WTC11 (cell line): ENCODE measurements around the gene EDIL3. TPM values are rescaled to one million over a fixed set of nuclear protein-coding genes. Genes with fewer than 3 reads are reported as not detected.

Source experiments
- ATAC-seq: fragments of 200-7000 bp; cut with Tn5 transposase; 2 replicates; pipeline ENCODE4 v1.10.0; 2021; ENCODE audit warnings: mild to moderate bottlenecking, moderate library complexity
- CTCF ChIA-PET: fragments of 300-600 bp; sonication (Branson Sonifier 250); formaldehyde crosslinking; loops from one replicate; lab custom pipeline; 2021; ENCODE audit warnings: antibody characterized with exemption; lab: Charles Lee
- POLR2A ChIA-PET: fragments of 350-600 bp; sonication (Branson Sonifier 250); formaldehyde crosslinking; loops from one replicate; lab custom pipeline; 2021; ENCODE audit warnings: antibody characterized with exemption; lab: Charles Lee
- DNase-seq: peaks from one replicate; pipeline ENCODE4 v3.0.0; 2021; ENCODE audit warnings: low spot score
- H3K27ac Mint-ChIP-seq: 2 replicates; pipeline ENCODE4 v1.8.0; 2021; ENCODE audit warnings: mixed read lengths
- H3K27me3 Mint-ChIP-seq: 2 replicates; pipeline ENCODE4 v1.8.0; 2021; ENCODE audit warnings: low read depth, mild to moderate bottlenecking, moderate library complexity, mixed read lengths
- H3K36me3 Mint-ChIP-seq: 2 replicates; pipeline ENCODE4 v1.8.0; 2021; ENCODE audit warnings: mixed read lengths
- H3K4me1 Mint-ChIP-seq: 2 replicates; pipeline ENCODE4 v1.8.0; 2022; ENCODE audit warnings: mixed read lengths
- H3K4me3 Mint-ChIP-seq: 2 replicates; pipeline ENCODE4 v1.8.0; 2021; ENCODE audit warnings: mild to moderate bottlenecking, moderate library complexity, mixed read lengths
- H3K9me3 Mint-ChIP-seq: 2 replicates; pipeline ENCODE4 v1.8.0; 2021; ENCODE audit warnings: mixed read lengths
- CBFB ChIP-seq: sonication (generic); formaldehyde crosslinking; IDR thresholded peaks from 2 replicates; pipeline ENCODE4 v1.8.1; 2022; ENCODE audit warnings: mild to moderate bottlenecking, low read depth, missing genetic modification reagents
- CREB1 ChIP-seq: sonication (generic); formaldehyde crosslinking; IDR thresholded peaks from 2 replicates; pipeline ENCODE4 v1.8.0; 2023; ENCODE audit warnings: mild to moderate bottlenecking, missing genetic modification reagents
- E2F4 ChIP-seq: sonication (generic); formaldehyde crosslinking; IDR thresholded peaks from 2 replicates; pipeline ENCODE4 v1.8.1; 2022; ENCODE audit warnings: low read depth, mild to moderate bottlenecking, moderate library complexity, missing genetic modification reagents, borderline replicate concordance
- GTF2I ChIP-seq: fragments of 250-450 bp; sonication (Bioruptor Pico); conservative IDR thresholded peaks from 2 replicates; pipeline ENCODE4 v1.4.0; 2021; ENCODE audit warnings: mild to moderate bottlenecking
- JAZF1 ChIP-seq: fragments of 250-450 bp; sonication (Bioruptor Pico); IDR thresholded peaks from 2 replicates; pipeline ENCODE4 v1.9.0; 2021; ENCODE audit warnings: moderate library complexity, mild to moderate bottlenecking, inconsistent platforms
- MYBL2 ChIP-seq: sonication (generic); formaldehyde crosslinking; IDR thresholded peaks from 2 replicates; pipeline ENCODE4 v1.8.1; 2023; ENCODE audit warnings: mild to moderate bottlenecking, moderate library complexity, missing genetic modification reagents
- NFATC4 ChIP-seq: fragments of 250-450 bp; sonication (Bioruptor Pico); IDR thresholded peaks from 2 replicates; pipeline ENCODE4 v1.9.0; 2021; ENCODE audit warnings: mild to moderate bottlenecking
- NFE2L1 ChIP-seq: sonication (generic); formaldehyde crosslinking; IDR thresholded peaks from 2 replicates; pipeline ENCODE4 v1.8.1; 2023; ENCODE audit warnings: missing genetic modification reagents
- NR2C2 ChIP-seq: sonication (generic); formaldehyde crosslinking; IDR thresholded peaks from 2 replicates; pipeline ENCODE4 v1.8.0; 2022; ENCODE audit warnings: mild to moderate bottlenecking, missing genetic modification reagents
- OVOL2 ChIP-seq: fragments of 250-450 bp; sonication (Bioruptor Pico); IDR thresholded peaks from 2 replicates; pipeline ENCODE4 v1.9.0; 2021; ENCODE audit warnings: mild to moderate bottlenecking, borderline replicate concordance
- SOX15 ChIP-seq: fragments of 250-450 bp; sonication (Bioruptor Pico); IDR thresholded peaks from 2 replicates; pipeline ENCODE4 v1.9.0; 2021; ENCODE audit warnings: mild to moderate bottlenecking
- SP1 ChIP-seq: sonication (generic); formaldehyde crosslinking; conservative IDR thresholded peaks from 2 replicates; pipeline ENCODE4 v1.8.1; 2022; ENCODE audit warnings: missing genetic modification reagents
- TP53 ChIP-seq: sonication (generic); formaldehyde crosslinking; IDR thresholded peaks from 2 replicates; pipeline ENCODE4 v1.8.1; 2023; ENCODE audit warnings: mild to moderate bottlenecking, missing genetic modification reagents
- ZBTB43 ChIP-seq: sonication (generic); formaldehyde crosslinking; IDR thresholded peaks from 2 replicates; pipeline ENCODE4 v1.8.1; 2023; ENCODE audit warnings: mild to moderate bottlenecking, missing genetic modification reagents
- ZNF232 ChIP-seq: sonication (generic); formaldehyde crosslinking; IDR thresholded peaks from 2 replicates; pipeline ENCODE4 v1.8.0; 2022; ENCODE audit warnings: mild to moderate bottlenecking, missing genetic modification reagents
- ZNF416 ChIP-seq: fragments of 250-450 bp; sonication (Bioruptor Pico); IDR thresholded peaks from 2 replicates; pipeline ENCODE4 v1.9.0; 2021; ENCODE audit warnings: mild to moderate bottlenecking, inconsistent platforms
- ZSCAN18 ChIP-seq: fragments of 250-450 bp; sonication (Bioruptor Pico); IDR thresholded peaks from 2 replicates; pipeline ENCODE4 v2.1.2; 2022; ENCODE audit warnings: mild to moderate bottlenecking, moderate library complexity
- total RNA-seq: library from RNA; stranded (reverse); gene quantifications from 3 replicates; pipeline ENCODE4 v1.2.3, GENCODE V29; 2021
- TF ChIP-seq, protein P1 (sequence below): fragments of 250-450 bp; sonication (Bioruptor Pico); IDR thresholded peaks from 2 replicates; pipeline ENCODE4 v1.9.0; 2021; ENCODE audit warnings: mild to moderate bottlenecking
- TF ChIP-seq, protein P2 (sequence below): sonication (generic); formaldehyde crosslinking; IDR thresholded peaks from 2 replicates; pipeline ENCODE4 v1.8.0; 2023; ENCODE audit warnings: mild to moderate bottlenecking, missing genetic modification reagents
- TF ChIP-seq, protein P3 (sequence below): sonication (generic); formaldehyde crosslinking; IDR thresholded peaks from 2 replicates; pipeline ENCODE4 v1.8.1; 2023; ENCODE audit warnings: mild to moderate bottlenecking, missing genetic modification reagents, borderline replicate concordance

Gene EDIL3
- total RNA-seq, 1 experiment from 2014 or later, result 48.3 TPM

- TF ChIP-seq NFATC4 (CRISPR knock-in tag), result no peak
- TF ChIP-seq, protein P1, sequence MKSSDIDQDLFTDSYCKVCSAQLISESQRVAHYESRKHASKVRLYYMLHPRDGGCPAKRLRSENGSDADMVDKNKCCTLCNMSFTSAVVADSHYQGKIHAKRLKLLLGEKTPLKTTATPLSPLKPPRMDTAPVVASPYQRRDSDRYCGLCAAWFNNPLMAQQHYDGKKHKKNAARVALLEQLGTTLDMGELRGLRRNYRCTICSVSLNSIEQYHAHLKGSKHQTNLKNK (CRISPR knock-in tag), result no peak
- no peak for TF ChIP-seq ZNF232 (CRISPR knock-in tag)
- TF ChIP-seq SOX15 (CRISPR knock-in tag), result no peak
Observed at GRCh38 chr5:84063041-84063440, 321.6 kb downstream of the EDIL3 start (continued).

GRCh38 chr5:84059672-84060071, 325.0 kb downstream of the EDIL3 start:
- ChIA-PET CTCF (interaction anchor here (1.2 kb wide), 1 partner anchor 34 kb away, joined by 4 read pairs; no protein-coding TSS in a partner anchor), POLR2A (no interaction called here)
- Mint-ChIP-seq H3K27me3 (no peaks in the 10 kb centered on the region), H3K9me3 (no peaks in the 10 kb centered on the region), H3K27ac (no peak overlapping the region), H3K36me3 (peaks cover 11% of the 10 kb centered on the region), H3K4me3 (no peak overlapping the region), H3K4me1 (no peaks in the 10 kb centered on the region)
- ATAC-seq, result no peak
- DNase-seq, result no peak
- TF ChIP-seq MYBL2 (no peak), NFE2L1 (CRISPR knock-in tag) (no peak), E2F4 (CRISPR knock-in tag) (no peak), CBFB (no peak)
- TF ChIP-seq, protein P2, sequence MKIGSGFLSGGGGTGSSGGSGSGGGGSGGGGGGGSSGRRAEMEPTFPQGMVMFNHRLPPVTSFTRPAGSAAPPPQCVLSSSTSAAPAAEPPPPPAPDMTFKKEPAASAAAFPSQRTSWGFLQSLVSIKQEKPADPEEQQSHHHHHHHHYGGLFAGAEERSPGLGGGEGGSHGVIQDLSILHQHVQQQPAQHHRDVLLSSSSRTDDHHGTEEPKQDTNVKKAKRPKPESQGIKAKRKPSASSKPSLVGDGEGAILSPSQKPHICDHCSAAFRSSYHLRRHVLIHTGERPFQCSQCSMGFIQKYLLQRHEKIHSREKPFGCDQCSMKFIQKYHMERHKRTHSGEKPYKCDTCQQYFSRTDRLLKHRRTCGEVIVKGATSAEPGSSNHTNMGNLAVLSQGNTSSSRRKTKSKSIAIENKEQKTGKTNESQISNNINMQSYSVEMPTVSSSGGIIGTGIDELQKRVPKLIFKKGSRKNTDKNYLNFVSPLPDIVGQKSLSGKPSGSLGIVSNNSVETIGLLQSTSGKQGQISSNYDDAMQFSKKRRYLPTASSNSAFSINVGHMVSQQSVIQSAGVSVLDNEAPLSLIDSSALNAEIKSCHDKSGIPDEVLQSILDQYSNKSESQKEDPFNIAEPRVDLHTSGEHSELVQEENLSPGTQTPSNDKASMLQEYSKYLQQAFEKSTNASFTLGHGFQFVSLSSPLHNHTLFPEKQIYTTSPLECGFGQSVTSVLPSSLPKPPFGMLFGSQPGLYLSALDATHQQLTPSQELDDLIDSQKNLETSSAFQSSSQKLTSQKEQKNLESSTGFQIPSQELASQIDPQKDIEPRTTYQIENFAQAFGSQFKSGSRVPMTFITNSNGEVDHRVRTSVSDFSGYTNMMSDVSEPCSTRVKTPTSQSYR, result no peak

GRCh38 chr5:84058561-84058960, 326.1 kb downstream of the EDIL3 start:
- no peak overlapping the region for H3K4me3 Mint-ChIP-seq
- ATAC-seq (no peak), DNase-seq (no peak)
- ChIA-PET CTCF (no interaction called here), POLR2A (no interaction called here)
- no peaks in the 10 kb centered on the region for H3K9me3 Mint-ChIP-seq
- H3K36me3 Mint-ChIP-seq, result peaks cover 11% of the 10 kb centered on the region
- no peaks in the 10 kb centered on the region for H3K27me3 Mint-ChIP-seq
- no peak overlapping the region for H3K27ac Mint-ChIP-seq
- H3K4me1 Mint-ChIP-seq, result no peaks in the 10 kb centered on the region
- no peak for TF ChIP-seq ZBTB43 (CRISPR knock-in tag)
- no peak for TF ChIP-seq JAZF1 (CRISPR knock-in tag)
- no peak for TF ChIP-seq CREB1
- no peak for TF ChIP-seq SP1 (CRISPR knock-in tag)
- TF ChIP-seq ZNF416 (CRISPR knock-in tag), result no peak
- TF ChIP-seq ZSCAN18 (CRISPR knock-in tag), result no peak
- TF ChIP-seq OVOL2 (CRISPR knock-in tag), result no peak
- no peak for TF ChIP-seq TP53 (CRISPR knock-in tag)
- TF ChIP-seq, protein P3, sequence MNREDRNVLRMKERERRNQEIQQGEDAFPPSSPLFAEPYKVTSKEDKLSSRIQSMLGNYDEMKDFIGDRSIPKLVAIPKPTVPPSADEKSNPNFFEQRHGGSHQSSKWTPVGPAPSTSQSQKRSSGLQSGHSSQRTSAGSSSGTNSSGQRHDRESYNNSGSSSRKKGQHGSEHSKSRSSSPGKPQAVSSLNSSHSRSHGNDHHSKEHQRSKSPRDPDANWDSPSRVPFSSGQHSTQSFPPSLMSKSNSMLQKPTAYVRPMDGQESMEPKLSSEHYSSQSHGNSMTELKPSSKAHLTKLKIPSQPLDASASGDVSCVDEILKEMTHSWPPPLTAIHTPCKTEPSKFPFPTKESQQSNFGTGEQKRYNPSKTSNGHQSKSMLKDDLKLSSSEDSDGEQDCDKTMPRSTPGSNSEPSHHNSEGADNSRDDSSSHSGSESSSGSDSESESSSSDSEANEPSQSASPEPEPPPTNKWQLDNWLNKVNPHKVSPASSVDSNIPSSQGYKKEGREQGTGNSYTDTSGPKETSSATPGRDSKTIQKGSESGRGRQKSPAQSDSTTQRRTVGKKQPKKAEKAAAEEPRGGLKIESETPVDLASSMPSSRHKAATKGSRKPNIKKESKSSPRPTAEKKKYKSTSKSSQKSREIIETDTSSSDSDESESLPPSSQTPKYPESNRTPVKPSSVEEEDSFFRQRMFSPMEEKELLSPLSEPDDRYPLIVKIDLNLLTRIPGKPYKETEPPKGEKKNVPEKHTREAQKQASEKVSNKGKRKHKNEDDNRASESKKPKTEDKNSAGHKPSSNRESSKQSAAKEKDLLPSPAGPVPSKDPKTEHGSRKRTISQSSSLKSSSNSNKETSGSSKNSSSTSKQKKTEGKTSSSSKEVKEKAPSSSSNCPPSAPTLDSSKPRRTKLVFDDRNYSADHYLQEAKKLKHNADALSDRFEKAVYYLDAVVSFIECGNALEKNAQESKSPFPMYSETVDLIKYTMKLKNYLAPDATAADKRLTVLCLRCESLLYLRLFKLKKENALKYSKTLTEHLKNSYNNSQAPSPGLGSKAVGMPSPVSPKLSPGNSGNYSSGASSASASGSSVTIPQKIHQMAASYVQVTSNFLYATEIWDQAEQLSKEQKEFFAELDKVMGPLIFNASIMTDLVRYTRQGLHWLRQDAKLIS (CRISPR knock-in tag), result no peak
- no peak for TF ChIP-seq GTF2I (CRISPR knock-in tag)
- TF ChIP-seq NR2C2 (CRISPR knock-in tag), result no peak
